K562 (cell line): ENCODE measurements around the gene IFT27. TPM values are rescaled to one million over a fixed set of nuclear protein-coding genes. Genes with fewer than 3 reads are reported as not detected.

Source experiments
- ATAC-seq: fragments of 200-7000 bp; cut with Tn5 transposase; 3 replicates; pipeline ENCODE4 v1.9.1; 2020; ENCODE audit warnings: moderate library complexity
- BruUV-seq: library from RNA; stranded (reverse); fragments of 400-500 nt; replicated peaks from 2 replicates; lab custom pipeline; 2021; lab: Mats Ljungman, UMichigan
- CTCF ChIA-PET: fragments of 300-600 bp; formaldehyde crosslinking; extraction: SDS; loops from one replicate; lab custom pipeline; 2021; ENCODE audit warnings: low intra/inter-chr PET ratio; lab: Yijun Ruan, JAX
- POLR2A ChIA-PET: fragments of 300-600, 350-650 bp; sonication (Branson Sonifier 250); formaldehyde crosslinking; extraction: SDS; loops from one replicate; lab custom pipeline; 2021; ENCODE audit warnings: antibody characterized with exemption, inconsistent platforms; lab: Yijun Ruan, JAX
- DNase-seq, 4 experiments: peaks; one replicate each; pipeline versions ENCODE4 v3.0.0 to v3.0.0-alpha.2; 2011 to 2018; ENCODE audit warnings: low spot score in 3 of 4, mixed read lengths in 3 of 4; ENCODE audit errors: extremely low read depth in 1 of 4
- FAIRE-seq: peaks from 2 replicates; lab custom pipeline; 2011; peaks lifted over from hg19 to GRCh38; lab: Jason Lieb, UNC
- H2AFZ ChIP-seq: 2 replicates; pipeline ENCODE4 v1.6.0; 2011; ENCODE audit warnings: low read depth, low read length, control low read depth, inconsistent platforms
- H3K27ac ChIP-seq: fragments of 200-600 bp; 3 replicates; pipeline ENCODE4 v1.8.0; 2011; ENCODE audit warnings: low read depth, mild to moderate bottlenecking, control low read depth, inconsistent platforms, low read length, moderate library complexity, mixed read lengths; ENCODE audit errors: extremely low read depth
- H3K27me3 ChIP-seq, 2 experiments: fragments of 300-600 bp in 1 of 2; 2 replicates in 1 of 2; 3 replicates in 1 of 2; pipeline versions ENCODE4 v1.6.0 to v1.8.0; 2011; ENCODE audit warnings: inconsistent platforms in 2 of 2, low read length in 2 of 2, mild to moderate bottlenecking in 1 of 2, mixed read lengths in 1 of 2, moderate library complexity in 1 of 2; ENCODE audit not compliant: control insufficient read depth in 2 of 2, insufficient read depth in 2 of 2
- H3K36me3 ChIP-seq: fragments of 300-600 bp; 3 replicates; pipeline ENCODE4 v1.8.0; 2011; ENCODE audit warnings: mild to moderate bottlenecking, low read length, inconsistent platforms; ENCODE audit not compliant: control insufficient read depth, insufficient read depth
- H3K4me1 ChIP-seq, 2 experiments: fragments of 200-600 bp in 1 of 2; replicated peaks in 1 of 2; 2 replicates in 1 of 2; 3 replicates in 1 of 2; pipeline versions ENCODE4 v1.5.1 to v1.8.0; 2011; ENCODE audit warnings: inconsistent platforms in 2 of 2, low read length in 2 of 2, mild to moderate bottlenecking in 1 of 2, mixed read lengths in 1 of 2, moderate library complexity in 1 of 2; ENCODE audit not compliant: control insufficient read depth in 2 of 2, insufficient read depth in 2 of 2
- H3K4me2 ChIP-seq: 2 replicates; pipeline ENCODE4 v1.6.1; 2011; ENCODE audit warnings: low read length, control low read depth, inconsistent platforms, mixed read lengths; ENCODE audit not compliant: insufficient read depth
- H3K4me3 ChIP-seq: fragments of 200-600 bp; sonication (generic), shearing (Covaris generic); 2 replicates; pipeline ENCODE4 v1.5.1; 2016; ENCODE audit warnings: control low read depth, inconsistent platforms
- H3K79me2 ChIP-seq: fragments of 200-600 bp; 3 replicates; pipeline ENCODE4 v1.8.0; 2011; ENCODE audit warnings: low read length, inconsistent platforms; ENCODE audit not compliant: control insufficient read depth, insufficient read depth
- H3K9ac ChIP-seq, 2 experiments: 2 replicates each; pipeline versions ENCODE4 v1.6.0 to v1.6.1; 2011; ENCODE audit warnings: low read depth in 2 of 2, low read length in 2 of 2, control low read depth in 1 of 2, inconsistent platforms in 1 of 2, mild to moderate bottlenecking in 1 of 2, mixed read lengths in 1 of 2; ENCODE audit not compliant: insufficient read depth in 1 of 2
- H3K9me1 ChIP-seq: one replicate; pipeline ENCODE4 v1.6.0; 2011; ENCODE audit warnings: inconsistent platforms, mild to moderate bottlenecking, low read length, moderate library complexity; ENCODE audit not compliant: control insufficient read depth, insufficient read depth
- H3K9me3 ChIP-seq: replicated peaks from 2 replicates; pipeline ENCODE4 v1.5.1; 2011; ENCODE audit warnings: low read depth, low read length, inconsistent platforms; ENCODE audit not compliant: control insufficient read depth, insufficient read depth
- H4K20me1 ChIP-seq: replicated peaks from 2 replicates; pipeline ENCODE4 v1.6.1; 2011; ENCODE audit warnings: low read length, inconsistent platforms, mixed read lengths; ENCODE audit not compliant: control insufficient read depth, insufficient read depth
- ARNT ChIP-seq, 2 experiments: fragments of 450-650 bp; IDR thresholded peaks; 2 replicates each; pipeline ENCODE4 v1.6.1; 2016; ENCODE audit warnings: mild to moderate bottlenecking in 1 of 2
- CREM ChIP-seq: IDR thresholded peaks from 2 replicates; pipeline ENCODE4 v1.6.1; 2014; ENCODE audit warnings: antibody characterized with exemption, low read depth
- HDGF ChIP-seq: fragments of 450-650 bp; IDR thresholded peaks from 2 replicates; pipeline ENCODE4 v1.6.1; 2016
- HMBOX1 ChIP-seq: sonication (generic); IDR thresholded peaks from 2 replicates; pipeline ENCODE4 v1.6.1; 2016
- HMG20B ChIP-seq: fragments of 250-450 bp; sonication (Bioruptor Pico); IDR thresholded peaks from 2 replicates; pipeline ENCODE4 v1.5.0; 2021; ENCODE audit warnings: mild to moderate bottlenecking
- ILK ChIP-seq: fragments of 450-650 bp; IDR thresholded peaks from 2 replicates; pipeline ENCODE4 v1.6.1; 2016; ENCODE audit warnings: missing genetic modification characterization, low read depth, mild to moderate bottlenecking, missing compliant biosample characterization, moderate library complexity, borderline replicate concordance
- SMARCB1 ChIP-seq: IDR thresholded peaks from 2 replicates; pipeline ENCODE4 v1.6.1; 2011; ENCODE audit warnings: improper control_type of control experiment, low read depth; ENCODE audit not compliant: insufficient read length
- TGIF2 ChIP-seq: sonication (generic); formaldehyde crosslinking; IDR thresholded peaks from 2 replicates; pipeline ENCODE4 v1.8.1; 2022; ENCODE audit warnings: mild to moderate bottlenecking, missing genetic modification reagents, moderate library complexity
- ZFPM2 ChIP-seq: fragments of 250-450 bp; sonication (Bioruptor Pico); IDR thresholded peaks from 2 replicates; pipeline ENCODE4 v1.5.1; 2022; ENCODE audit warnings: mild to moderate bottlenecking
- ZNF589 ChIP-seq: fragments of 200-800 bp; sonication (Bioruptor generic); IDR thresholded peaks from 2 replicates; pipeline ENCODE4 v1.6.1; 2016; ENCODE audit warnings: low read depth, missing genetic modification characterization, missing compliant biosample characterization
- ZNF764 ChIP-seq: fragments of 250-450 bp; sonication (Bioruptor Pico); IDR thresholded peaks from 2 replicates; pipeline ENCODE4 v1.4.0; 2020; ENCODE audit warnings: low read depth, mild to moderate bottlenecking, moderate library complexity
- ZNF785 ChIP-seq: fragments of 250-450 bp; sonication (Bioruptor Pico); IDR thresholded peaks from 2 replicates; pipeline ENCODE4 v1.4.0; 2020; ENCODE audit warnings: mild to moderate bottlenecking
- WGBS: fragments of 100-300 bp; shearing (Covaris generic); methylation state at CpG from one replicate; pipeline ENCODE4 v1.1.6; 2016; ENCODE audit warnings: low coverage, mixed read lengths; ENCODE audit not compliant: insufficient coverage; ENCODE audit errors: missing lambda C conversion rate; 5-methylcytosine and 5-hydroxymethylcytosine counted together
- in situ Hi-C: fragments of 300-500 bp; cut with MboI; formaldehyde crosslinking; loops from 4 replicates; pipeline ENCODE4 v1.15.0; 2018; ENCODE audit warnings: inconsistent platforms, mixed read lengths
- intact Hi-C: fragments of 100-400 bp; cut with micrococcal nuclease; formaldehyde crosslinking; loops from 2 replicates; pipeline ENCODE4 v1.14.2; 2022
- polyA plus RNA-seq, 8 experiments: library from polyadenylated mRNA; depleted of rRNA in 4 of 8; stranded (reverse) in 5 of 8; unstranded in 3 of 8; fragments of >200 nt; fragmentation: Nextera tagmentation in 2 of 8; fragmentation: Illumina TruSeq in 1 of 8; extraction: Ambion mirVana in 2 of 8; extraction: Trizol in 1 of 8; gene quantifications; 2 replicates each; pipeline versions ENCODE4 v1.2.1 to v1.2.3, GENCODE V29; 2011 to 2014; ENCODE audit warnings: inconsistent platforms in 1 of 8, missing spikeins in 1 of 8
- total RNA-seq, 7 experiments: library from RNA; depleted of rRNA in 6 of 7; stranded (reverse); fragments of >200 nt in 6 of 7; fragmentation: Illumina TruSeq in 2 of 7; extraction: Trizol in 2 of 7; gene quantifications; 2 replicates each; pipeline versions ENCODE4 v1.2.1 to v1.2.3, GENCODE V29; 2011 to 2021; ENCODE audit warnings: low replicate concordance in 1 of 7

Gene IFT27
- total and polyA plus RNA-seq, 9 of the 15 experiments (the other 6 are each of a cell fraction or from before 2014, with no cell fraction given), result 0.01 to 1.4 (median 0.14) TPM; not detected in 1

DNA sequence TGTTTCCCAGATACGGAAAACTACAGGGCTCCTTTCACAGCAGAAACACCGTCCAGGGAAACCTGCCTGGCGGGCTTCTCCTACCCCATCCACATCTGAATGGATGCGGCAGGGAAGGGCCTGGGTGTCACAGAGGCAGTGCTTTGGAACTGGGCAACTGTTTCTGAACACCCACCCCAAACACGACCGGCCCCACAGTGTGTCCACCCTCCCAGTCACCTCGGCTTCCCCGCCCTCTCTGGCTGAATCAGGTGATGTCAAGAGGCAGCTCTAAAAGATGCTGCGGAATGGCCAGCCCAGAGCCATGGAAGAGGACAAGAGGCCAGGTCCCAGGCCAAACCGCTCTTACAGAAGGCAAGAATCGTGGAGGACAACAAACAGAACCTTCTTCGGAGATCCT, 22.0 kb downstream of the IFT27 start:
- intact Hi-C loops (no loop called here), in situ Hi-C loops (no loop called here)
- no peak for FAIRE-seq
- peaks cover 0 to 29% of the 10 kb centered on the region in 2 experiments; a peak in 1 of 5 replicates for H3K27me3 ChIP-seq
- CTCF ChIA-PET, result no interaction called here
- POLR2A ChIA-PET, result interaction anchor here (0.6 kb wide), 1 partner anchor 13 kb away, joined by 4 read pairs; no protein-coding TSS in a partner anchor
- 0% methylated on average over 12 of the region's 12 CpGs for whole genome bisulfite sequencing
- no peak overlapping the region for H3K4me3 ChIP-seq
- no peaks in the 10 kb centered on the region for H3K79me2 ChIP-seq
- no peaks in the 10 kb centered on the region for H3K36me3 ChIP-seq
- no peaks in the 10 kb centered on the region for H3K9me1 ChIP-seq
- BruUV-seq, result no TSS peak
- H3K4me1 ChIP-seq, result no peaks in the 10 kb centered on the region; a peak in 1 of 5 replicates
- no peak overlapping the region for H3K4me2 ChIP-seq
- peaks cover 5% of the 10 kb centered on the region; the same call in 1 of the 2 replicates for H4K20me1 ChIP-seq
- no peaks in the 10 kb centered on the region for H3K9me3 ChIP-seq
- no peak for ATAC-seq
- TF ChIP-seq ARNT (IDR thresholded peaks at IDR 0.05), result no peak
- no peak for TF ChIP-seq SMARCB1
- TF ChIP-seq ZNF589, result no peak
- no peak for TF ChIP-seq HMG20B
- no peak for TF ChIP-seq ZNF785 (CRISPR knock-in tag)
- no peak for TF ChIP-seq HDGF
- TF ChIP-seq ZFPM2 (CRISPR knock-in tag), result no peak
- TF ChIP-seq ILK (tag), result no peak
- no peak for TF ChIP-seq HMBOX1
- TF ChIP-seq CREM, result no peak
- no peak for TF ChIP-seq TGIF2 (CRISPR knock-in tag)
- no peak for TF ChIP-seq ZNF764 (CRISPR knock-in tag)
- no peak overlapping the region for H3K9ac ChIP-seq
- no peak overlapping the region for H3K27ac ChIP-seq
- no peak for DNase-seq
- H2AFZ ChIP-seq, result no peak overlapping the region
